ENCODE results near the gene IGSF23. TPM values are rescaled to one million over a fixed set of nuclear protein-coding genes. Genes with fewer than 3 reads are reported as not detected.

Gene IGSF23, protein sequence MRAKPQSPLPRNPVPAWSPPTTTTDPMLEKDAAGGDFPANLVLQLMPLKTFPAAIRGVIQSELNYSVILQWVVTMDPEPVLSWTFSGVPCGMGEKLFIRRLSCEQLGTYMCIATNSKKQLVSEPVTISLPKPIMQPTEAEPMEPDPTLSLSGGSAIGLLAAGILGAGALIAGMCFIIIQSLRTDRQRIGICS
- total RNA-seq: not detected in 3 replicates

DNA sequence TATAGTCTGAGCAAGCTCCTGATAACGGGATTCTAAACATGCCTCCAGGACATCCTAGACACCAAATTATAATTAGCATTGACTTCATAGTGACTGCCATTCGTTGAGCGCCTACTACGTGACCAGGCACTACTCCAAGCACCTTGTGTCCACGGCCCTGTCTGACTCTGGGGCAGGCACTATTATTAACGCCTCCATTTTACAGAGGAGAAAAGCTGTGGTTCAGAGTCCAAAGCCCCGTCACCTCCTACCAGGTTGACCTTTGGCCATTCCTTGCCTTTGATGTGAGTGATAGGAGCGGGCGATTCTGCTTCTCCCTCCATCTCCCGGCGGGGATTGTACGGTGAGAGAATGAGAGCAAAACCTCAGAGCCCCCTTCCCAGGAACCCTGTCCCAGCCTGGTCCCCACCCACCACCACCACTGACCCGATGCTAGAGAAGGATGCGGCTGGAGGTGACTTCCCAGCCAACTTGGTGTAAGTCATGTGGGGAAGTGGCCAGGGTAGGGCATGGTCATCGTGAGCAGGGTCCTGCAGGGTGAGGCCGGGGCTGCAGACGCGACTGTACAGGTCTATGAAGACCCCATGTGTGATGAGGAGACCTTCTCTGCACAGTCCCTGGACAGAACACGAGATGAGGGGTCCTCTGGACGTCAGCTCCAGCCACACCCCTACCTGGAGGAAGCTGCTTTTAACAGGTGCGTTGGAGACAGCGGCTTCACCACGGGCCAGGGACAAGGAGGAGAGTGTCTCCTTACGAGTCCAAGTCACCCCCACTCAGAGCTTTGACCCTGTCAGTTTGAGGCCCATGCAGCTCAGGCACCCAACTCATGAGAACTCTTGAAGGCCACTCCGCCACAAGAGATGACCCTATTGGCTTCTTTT is at the start of gene IGSF23:
IGSF23 (plus strand) TSS at position 269 of the 884 bp plus-strand sequence; CDS start at position 352, 83 bp downstream.
- no peak within 1 kb of the TSS for H3K27ac Mint-ChIP-seq
- no peaks in the 10 kb centered on the region for H3K27me3 Mint-ChIP-seq (ENCODE audit: low read depth)
- no peaks in the 10 kb centered on the region for H3K4me1 Mint-ChIP-seq

DNA sequence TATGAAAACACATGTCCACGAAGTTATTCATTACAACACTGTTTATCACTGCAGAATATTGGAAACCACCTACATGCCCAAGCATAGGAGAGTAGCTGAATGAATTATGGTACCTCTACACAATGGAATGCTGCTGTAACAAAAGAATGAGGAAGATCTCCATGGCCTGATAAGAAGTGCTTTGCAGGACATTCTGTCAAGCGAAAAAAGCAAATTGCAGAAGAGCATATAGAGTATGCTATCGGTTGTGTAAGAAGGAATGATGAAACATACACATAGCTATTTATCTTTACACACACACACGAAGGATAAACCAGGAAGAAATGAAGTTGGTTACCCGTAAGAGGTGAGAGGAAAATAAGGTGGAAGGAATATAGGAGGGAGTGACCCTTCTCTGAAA is 46.4 kb upstream of the IGSF23 start:
- peaks cover 22% of the 10 kb centered on the region for H3K27me3 Mint-ChIP-seq (ENCODE audit: low read depth)

More for the DNA sequence above, at the start of gene IGSF23:
- DNase-seq (ENCODE audit: low spot score in 2 of 2, unreplicated experiment in 2 of 2): no peak
- H3K4me3 Mint-ChIP-seq: no peak within 1 kb of the TSS
- no peaks in the 10 kb centered on the region for H3K9me3 Mint-ChIP-seq
- TF ChIP-seq, protein P1, sequence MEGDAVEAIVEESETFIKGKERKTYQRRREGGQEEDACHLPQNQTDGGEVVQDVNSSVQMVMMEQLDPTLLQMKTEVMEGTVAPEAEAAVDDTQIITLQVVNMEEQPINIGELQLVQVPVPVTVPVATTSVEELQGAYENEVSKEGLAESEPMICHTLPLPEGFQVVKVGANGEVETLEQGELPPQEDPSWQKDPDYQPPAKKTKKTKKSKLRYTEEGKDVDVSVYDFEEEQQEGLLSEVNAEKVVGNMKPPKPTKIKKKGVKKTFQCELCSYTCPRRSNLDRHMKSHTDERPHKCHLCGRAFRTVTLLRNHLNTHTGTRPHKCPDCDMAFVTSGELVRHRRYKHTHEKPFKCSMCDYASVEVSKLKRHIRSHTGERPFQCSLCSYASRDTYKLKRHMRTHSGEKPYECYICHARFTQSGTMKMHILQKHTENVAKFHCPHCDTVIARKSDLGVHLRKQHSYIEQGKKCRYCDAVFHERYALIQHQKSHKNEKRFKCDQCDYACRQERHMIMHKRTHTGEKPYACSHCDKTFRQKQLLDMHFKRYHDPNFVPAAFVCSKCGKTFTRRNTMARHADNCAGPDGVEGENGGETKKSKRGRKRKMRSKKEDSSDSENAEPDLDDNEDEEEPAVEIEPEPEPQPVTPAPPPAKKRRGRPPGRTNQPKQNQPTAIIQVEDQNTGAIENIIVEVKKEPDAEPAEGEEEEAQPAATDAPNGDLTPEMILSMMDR (IDR thresholded peaks at IDR 0.05; ENCODE audit: unreplicated experiment): no peak
- no peaks in the 10 kb centered on the region for H3K36me3 Mint-ChIP-seq

DNA sequence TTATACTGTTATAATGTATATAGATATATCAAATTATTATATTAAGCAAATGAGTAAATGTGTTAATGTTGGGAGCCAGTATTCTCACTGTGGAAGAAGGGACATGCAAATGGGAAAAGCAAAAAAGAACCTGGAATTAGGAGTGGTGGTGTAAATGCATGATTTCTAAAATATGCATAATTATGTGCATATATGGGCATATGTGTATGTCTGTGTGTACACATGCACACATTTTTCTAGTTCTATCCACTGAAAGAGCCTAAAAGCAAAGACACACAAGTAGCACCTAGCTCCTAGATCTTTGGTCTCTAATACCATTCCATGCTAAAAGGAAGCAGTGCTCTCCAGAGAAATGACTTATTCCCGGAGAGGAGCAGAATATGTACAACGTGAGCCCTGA is 45.6 kb upstream of the IGSF23 start:
- Mint-ChIP-seq H3K9me3 (no peaks in the 10 kb centered on the region), H3K27me3 (ENCODE audit: low read depth) (peaks cover 22% of the 10 kb centered on the region), H3K36me3 (no peaks in the 10 kb centered on the region), H3K4me1 (peaks cover 7% of the 10 kb centered on the region), H3K27ac (no peak overlapping the region), H3K4me3 (no peak overlapping the region)
- TF ChIP-seq, protein P1 (IDR thresholded peaks at IDR 0.05; ENCODE audit: unreplicated experiment): no peak
- DNase-seq (ENCODE audit: low spot score in 2 of 2, unreplicated experiment in 2 of 2): no peak

More for the DNA sequence above, 46.4 kb upstream of the IGSF23 start:
- Mint-ChIP-seq H3K9me3 (no peaks in the 10 kb centered on the region), H3K4me1 (peaks cover 7% of the 10 kb centered on the region), H3K4me3 (no peak overlapping the region), H3K36me3 (no peaks in the 10 kb centered on the region), H3K27ac (no peak overlapping the region)
- DNase-seq (ENCODE audit: low spot score in 2 of 2, unreplicated experiment in 2 of 2): no peak
- TF ChIP-seq, protein P1 (IDR thresholded peaks at IDR 0.05; ENCODE audit: unreplicated experiment): no peak

DNA sequence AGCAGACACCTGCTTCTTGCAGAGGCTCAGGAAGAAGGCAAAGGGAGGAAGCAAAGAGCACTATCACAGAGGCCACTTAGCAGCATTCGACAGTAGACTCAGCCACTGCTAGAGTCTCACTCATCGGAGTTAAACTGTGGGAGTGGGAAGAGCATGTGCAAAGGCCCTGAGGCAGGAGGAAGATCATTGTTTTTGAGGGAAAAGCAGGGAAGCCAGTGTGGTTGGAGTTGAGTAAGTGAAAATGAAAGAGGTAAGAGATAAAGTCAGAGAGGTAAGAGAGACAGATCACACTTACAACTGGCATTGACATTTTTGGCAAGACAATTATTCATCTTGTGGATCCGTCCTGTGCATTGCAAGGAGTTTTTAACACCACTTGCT is 42.8 kb upstream of the IGSF23 start:
- TF ChIP-seq, protein P1 (IDR thresholded peaks at IDR 0.05; ENCODE audit: unreplicated experiment): no peak
- no peak for DNase-seq (ENCODE audit: low spot score in 2 of 2, unreplicated experiment in 2 of 2)
- no peak overlapping the region for H3K4me3 Mint-ChIP-seq
- no peaks in the 10 kb centered on the region for H3K36me3 Mint-ChIP-seq
- peaks cover 9% of the 10 kb centered on the region for H3K4me1 Mint-ChIP-seq
- no peak overlapping the region for H3K27ac Mint-ChIP-seq
- H3K27me3 Mint-ChIP-seq (ENCODE audit: low read depth): peaks cover 14% of the 10 kb centered on the region
- H3K9me3 Mint-ChIP-seq: no peaks in the 10 kb centered on the region

DNA sequence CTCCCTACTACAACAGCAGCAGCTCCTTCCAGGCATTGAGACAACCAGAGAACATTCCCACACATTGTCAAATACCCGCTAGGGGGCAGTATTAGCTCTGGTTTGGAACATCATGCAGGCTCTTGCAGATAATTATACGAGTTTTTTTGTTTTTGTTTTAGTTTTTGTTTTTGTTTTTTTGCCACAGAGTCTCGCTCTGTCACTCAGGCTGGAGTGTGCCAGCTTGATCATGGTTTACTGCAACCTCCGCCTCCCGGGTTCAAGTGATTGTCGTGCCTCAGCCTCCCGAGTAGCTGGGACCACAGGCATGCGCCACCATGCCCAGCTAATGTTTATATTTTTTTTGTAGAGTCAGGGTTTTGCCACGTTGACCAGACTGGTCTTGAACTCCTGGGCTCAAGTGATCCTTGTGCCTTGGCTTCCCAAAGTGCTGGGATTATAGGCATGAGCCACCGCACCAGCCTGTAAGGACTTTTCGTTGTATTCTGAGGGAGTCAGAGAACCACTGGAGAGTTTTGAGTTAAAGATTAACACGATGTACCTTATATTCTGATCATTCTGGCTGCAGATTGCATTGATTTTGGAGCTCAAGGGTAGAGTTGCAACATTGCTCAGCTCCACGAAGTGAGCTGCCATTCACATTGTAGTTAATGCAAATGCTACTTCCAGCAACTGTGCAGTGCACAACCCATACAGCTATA is 42.2 kb upstream of the IGSF23 start:
- H3K27ac Mint-ChIP-seq: no peak overlapping the region
- H3K27me3 Mint-ChIP-seq (ENCODE audit: low read depth): peaks cover 9% of the 10 kb centered on the region
- H3K9me3 Mint-ChIP-seq: no peaks in the 10 kb centered on the region
- H3K36me3 Mint-ChIP-seq: no peaks in the 10 kb centered on the region
- H3K4me3 Mint-ChIP-seq: no peak overlapping the region
- peaks cover 9% of the 10 kb centered on the region for H3K4me1 Mint-ChIP-seq
- peak in 1 of 2 experiments; percentile 68 for DNase-seq (ENCODE audit: low spot score in 2 of 2, unreplicated experiment in 2 of 2)
- TF ChIP-seq, protein P1 (IDR thresholded peaks at IDR 0.05; ENCODE audit: unreplicated experiment): peak; percentile 79

Measured in mesothelial cell of epicardium (in vitro differentiated cells).